Psoas muscle (tissue), 8 donors: Measurements from ENCODE around the gene ANKRD37. TPM values are rescaled to one million over a fixed set of nuclear protein-coding genes. Genes with fewer than 3 reads are reported as not detected.

Experiments used
- ATAC-seq, 4 donors: fragments of 200-7000 bp; cut with Tn5 transposase; one replicate each; pipeline ENCODE4 v1.9.1; 2020; ENCODE audit warnings: moderate library complexity in 3 of 4, mild to moderate bottlenecking in 2 of 4
- DNase-seq, 2 donors: peaks; one replicate each; pipeline ENCODE4 v3.0.0-alpha.2; 2020
- H3K27ac ChIP-seq: fragments of 200-600 bp; one replicate; pipeline ENCODE4 v1.8.0; 2022
- H3K27me3 ChIP-seq, 3 donors: fragments of 200-600 bp in 1 of 3; one replicate each; pipeline versions ENCODE4 v1.6.1 to v1.8.0; 2013 to 2022; ENCODE audit warnings: low read length in 2 of 3, mild to moderate bottlenecking in 2 of 3, moderate library complexity in 1 of 3; ENCODE audit not compliant: insufficient read depth in 3 of 3
- H3K36me3 ChIP-seq, 2 donors: fragments of 200-600 bp in 1 of 2; one replicate each; pipeline versions ENCODE4 v1.6.1 to v1.8.0; 2013 to 2022; ENCODE audit warnings: low read depth in 1 of 2, mild to moderate bottlenecking in 1 of 2, moderate library complexity in 1 of 2; ENCODE audit not compliant: insufficient read depth in 1 of 2
- H3K4me1 ChIP-seq: fragments of 200-600 bp; one replicate; pipeline ENCODE4 v1.8.0; 2022
- H3K4me3 ChIP-seq: fragments of 200-600 bp; one replicate; pipeline ENCODE4 v1.8.0; 2022; ENCODE audit warnings: mild to moderate bottlenecking
- H3K9me3 ChIP-seq: fragments of 200-600 bp; one replicate; pipeline ENCODE4 v1.8.0; 2022
- CTCF ChIP-seq: fragments of 200-600 bp; IDR thresholded peaks from one replicate; pipeline ENCODE4 v1.8.0; 2022; ENCODE audit warnings: antibody characterized with exemption
- WGBS, 3 donors: extraction: QIAGEN DNeasy Blood & Tissue Kit; methylation state at CpG; one replicate each; pipeline versions ENCODE4 v1.1.6 to v1.1.7; 2013; 5-methylcytosine and 5-hydroxymethylcytosine counted together
- intact Hi-C, 2 donors: fragments of 100-400 bp; cut with DNase I; formaldehyde crosslinking; loops; one replicate each; pipeline versions ENCODE4 v1.11.0 to v1.14.2; 2022
- polyA plus RNA-seq, 3 donors: library from polyadenylated mRNA; stranded (reverse); fragments of 200-250 nt; gene quantifications; one replicate each; pipeline ENCODE4 v1.2.3, GENCODE V29; 2013
- total RNA-seq, 4 donors: library from RNA; stranded (reverse); fragmentation: NEBNext Ultra II Directional in 2 of 4; extraction: Animal tissue kit (Norgen Biotek cat#: 25700) in 2 of 4; gene quantifications; one replicate each; pipeline versions ENCODE4 v1.2.1 to v1.2.4, GENCODE V29; 2021 to 2023
- donor health status: healthy with polysubstance abuse.
- donor health status: DM: no; HTN: no; CAD: no; lungs with moderate emphysema.
- donor health status: Bipolar disorder and iron deficiency.
- donor health status: healthy.
- donor health status: DM: yes; HTN: yes; CAD: no.
- donor health status: DM: no; HTN: no; CAD: no.
- donor health status: DM: no; HTN: no; CAD: no.
- donor health status: DM: yes; HTN: yes; CAD: no.

ANKRD37 gene
- total and polyA plus RNA-seq, 7 donors: 6.9 to 31.2 (median 20.0) TPM

- TF ChIP-seq CTCF: no peak
- no peaks in the 10 kb centered on the region for H3K27me3 ChIP-seq
- ATAC-seq (no peak), DNase-seq (no peak)
- no peaks in the 10 kb centered on the region for H3K36me3 ChIP-seq
- H3K27ac ChIP-seq: no peak overlapping the region
- intact Hi-C loops: no loop called here
- H3K9me3 ChIP-seq: no peaks in the 10 kb centered on the region
- H3K4me3 ChIP-seq: no peak overlapping the region
- H3K4me1 ChIP-seq: no peaks in the 10 kb centered on the region
Measured at GRCh38 chr4:185382754-185383153, 13.9 kb upstream of the ANKRD37 start.

DNA sequence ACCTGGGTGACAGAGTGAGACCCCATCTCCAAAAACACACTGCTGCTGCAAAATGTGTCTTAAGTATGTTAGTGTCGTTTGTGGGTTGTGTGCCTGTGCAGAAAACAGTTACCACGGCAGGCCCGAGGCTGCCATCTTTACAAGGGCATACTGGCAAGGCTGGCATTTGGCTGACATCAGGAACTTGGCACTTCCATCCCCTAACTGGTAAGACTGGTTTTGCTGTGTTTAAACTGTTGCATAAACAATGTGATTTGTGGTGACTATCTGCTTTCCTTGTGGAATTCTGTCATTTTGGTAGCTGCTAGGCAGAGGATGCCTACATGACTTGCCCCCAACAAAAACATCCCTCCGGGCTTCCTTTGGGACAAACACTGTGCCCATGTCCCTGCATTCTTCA lies 13.2 kb upstream of the ANKRD37 start:
- WGBS, 3 donors: 90 to 97% (median 94%) methylated on average over 4 of the region's 4 CpGs
- H3K4me1 ChIP-seq: no peaks in the 10 kb centered on the region
- no peak overlapping the region for H3K4me3 ChIP-seq
- no peak for DNase-seq
- intact Hi-C loops: no loop called here
- no peaks in the 10 kb centered on the region for H3K9me3 ChIP-seq
- no peak overlapping the region for H3K27ac ChIP-seq
- no peaks in the 10 kb centered on the region for H3K36me3 ChIP-seq
- no peak for TF ChIP-seq CTCF
- H3K27me3 ChIP-seq: no peaks in the 10 kb centered on the region
- no peak for ATAC-seq

GRCh38 chr4:185384061-185384460 lies 12.6 kb upstream of the ANKRD37 start:
- WGBS, 3 donors: 94 to 97% (median 95%) methylated on average over 2 of the region's 2 CpGs
- no peak for DNase-seq
- H3K27ac ChIP-seq: no peak overlapping the region
- no peak overlapping the region for H3K4me3 ChIP-seq
- H3K27me3 ChIP-seq: no peaks in the 10 kb centered on the region
- no peak for TF ChIP-seq CTCF
- peak in 1 of 4 donors; percentile 21 for ATAC-seq
- H3K36me3 ChIP-seq: no peaks in the 10 kb centered on the region
- no peaks in the 10 kb centered on the region for H3K9me3 ChIP-seq
- intact Hi-C loops: no loop called here
- no peaks in the 10 kb centered on the region for H3K4me1 ChIP-seq

- 4 to 5% (median 4%) methylated on average over 10 of the region's 10 CpGs for WGBS, 3 donors
- no peak overlapping the region for H3K4me3 ChIP-seq
Measured at GRCh38 chr4:185384930-185385331, 11.7 kb upstream of the ANKRD37 start.

More at GRCh38 chr4:185384930-185385331, 11.7 kb upstream of the ANKRD37 start:
- DNase-seq (no peak), ATAC-seq (peak in 3 of 4 donors; percentile 67 to 72 (median 71))
- intact Hi-C loops: no loop called here
- H3K36me3 ChIP-seq: no peaks in the 10 kb centered on the region
- H3K4me1 ChIP-seq: no peaks in the 10 kb centered on the region
- H3K9me3 ChIP-seq: no peaks in the 10 kb centered on the region
- no peaks in the 10 kb centered on the region for H3K27me3 ChIP-seq
- peak overlapping the region; percentile 46 for H3K27ac ChIP-seq
- no peak for TF ChIP-seq CTCF
